OCI-LY3 (cell line): ENCODE results near the gene HDHD3.

Experiments used
- CTCF ChIP-seq: fragments of 200-600, 300-600 bp; sonication (generic); IDR thresholded peaks from 2 replicates; pipeline ENCODE4 v1.5.1; 2014; ENCODE audit warnings: antibody characterized with exemption, low read length, low read depth
- EZH2phosphoT487 ChIP-seq: fragments of 200-600 bp; shearing (Covaris generic); IDR thresholded peaks from 2 replicates; pipeline ENCODE4 v1.6.1; 2018; ENCODE audit warnings: antibody characterized with exemption, mixed run types, low read depth

GRCh38 chr9:113361304-113362018 is 15.3 kb downstream of the HDHD3 start:
- TF ChIP-seq EZH2phosphoT487 (no peak), CTCF (no peak)
